ENCODE data around the gene FARSA.
A peak's percentile ranks its signal among the peaks of the same experiment; 100 is the strongest.
"Not testable (repeated sequence)": the region's sequence is repeated elsewhere in the genome, so short reads cannot be mapped to it uniquely, and the experiment has no call there.

FARSA gene

GRCh38 chr19:12933287-12934072, at the start of gene FARSA:
FARSA (minus strand) TSS chr19:12933711; CDS start chr19:12933696, 15 bp downstream.
- Histone ChIP-seq H3K27ac (ENCODE audit: low read length) (peak within 1 kb of the TSS; percentile 13), H3K27me3 (ENCODE audit: control insufficient read depth, insufficient read depth, low read length) (no peaks in the 10 kb centered on the region), H3K9ac (ENCODE audit: low read length) (peak within 1 kb of the TSS; percentile 74), H3K36me3 (ENCODE audit: control insufficient read depth, low read depth, low read length) (peaks cover 18% of the 10 kb centered on the region), H3K9me3 (ENCODE audit: control insufficient read depth, low read depth, low read length) (no peaks in the 10 kb centered on the region), H3K4me3 (ENCODE audit: low read length) (peak within 1 kb of the TSS; percentile 93), H3K4me1 (ENCODE audit: control insufficient read depth, low read depth, low read length) (peaks cover 11% of the 10 kb centered on the region)

GRCh38 chr19:12983091-12983490, 49.6 kb upstream of the FARSA start:
- Histone ChIP-seq H3K36me3 (ENCODE audit: control insufficient read depth, low read depth, low read length) (no peaks in the 10 kb centered on the region), H3K9ac (ENCODE audit: low read length) (peak overlapping the region; percentile 40), H3K4me1 (ENCODE audit: control insufficient read depth, low read depth, low read length) (no peaks in the 10 kb centered on the region), H3K27me3 (ENCODE audit: control insufficient read depth, insufficient read depth, low read length) (peaks cover 66% of the 10 kb centered on the region), H3K27ac (ENCODE audit: low read length) (no peak overlapping the region), H3K4me3 (ENCODE audit: low read length) (peak overlapping the region; percentile 42), H3K9me3 (ENCODE audit: control insufficient read depth, low read depth, low read length) (no peaks in the 10 kb centered on the region)

- no peak overlapping the region for H3K4me3 ChIP-seq (ENCODE audit: low read length)
- peaks cover 62% of the 10 kb centered on the region for H3K27me3 ChIP-seq (ENCODE audit: control insufficient read depth, insufficient read depth, low read length)
- no peaks in the 10 kb centered on the region for H3K9me3 ChIP-seq (ENCODE audit: control insufficient read depth, low read depth, low read length)
- no peak overlapping the region for H3K9ac ChIP-seq (ENCODE audit: low read length)
- H3K27ac ChIP-seq (ENCODE audit: low read length) = no peak overlapping the region
- no peaks in the 10 kb centered on the region for H3K36me3 ChIP-seq (ENCODE audit: control insufficient read depth, low read depth, low read length)
- no peaks in the 10 kb centered on the region for H3K4me1 ChIP-seq (ENCODE audit: control insufficient read depth, low read depth, low read length)
Observed at GRCh38 chr19:12982648-12983047, 49.1 kb upstream of the FARSA start.

- no peaks in the 10 kb centered on the region for H3K4me1 ChIP-seq (ENCODE audit: control insufficient read depth, low read depth, low read length)
- no peak overlapping the region for H3K9ac ChIP-seq (ENCODE audit: low read length)
- no peak overlapping the region for H3K4me3 ChIP-seq (ENCODE audit: low read length)
- no peaks in the 10 kb centered on the region for H3K9me3 ChIP-seq (ENCODE audit: control insufficient read depth, low read depth, low read length)
- no peaks in the 10 kb centered on the region for H3K36me3 ChIP-seq (ENCODE audit: control insufficient read depth, low read depth, low read length)
- H3K27ac ChIP-seq (ENCODE audit: low read length) = no peak overlapping the region
- peaks cover 35% of the 10 kb centered on the region for H3K27me3 ChIP-seq (ENCODE audit: control insufficient read depth, insufficient read depth, low read length)
Observed at GRCh38 chr19:12979974-12980373, 46.5 kb upstream of the FARSA start.

- H3K4me1 ChIP-seq (ENCODE audit: control insufficient read depth, low read depth, low read length); H3K27ac ChIP-seq (ENCODE audit: low read length); H3K4me3 ChIP-seq (ENCODE audit: low read length); H3K27me3 ChIP-seq (ENCODE audit: control insufficient read depth, insufficient read depth, low read length); H3K9ac ChIP-seq (ENCODE audit: low read length); H3K9me3 ChIP-seq (ENCODE audit: control insufficient read depth, low read depth, low read length); H3K36me3 ChIP-seq (ENCODE audit: control insufficient read depth, low read depth, low read length): not testable (repeated sequence)
Observed at GRCh38 chr19:12976109-12976508, 42.6 kb upstream of the FARSA start.

GRCh38 chr19:12975221-12975741, 41.8 kb upstream of the FARSA start:
- Histone ChIP-seq H3K4me1 (ENCODE audit: control insufficient read depth, low read depth, low read length) (no peaks in the 10 kb centered on the region), H3K27ac (ENCODE audit: low read length) (no peak overlapping the region), H3K9ac (ENCODE audit: low read length) (no peak overlapping the region), H3K27me3 (ENCODE audit: control insufficient read depth, insufficient read depth, low read length) (no peaks in the 10 kb centered on the region), H3K9me3 (ENCODE audit: control insufficient read depth, low read depth, low read length) (no peaks in the 10 kb centered on the region), H3K36me3 (ENCODE audit: control insufficient read depth, low read depth, low read length) (no peaks in the 10 kb centered on the region), H3K4me3 (ENCODE audit: low read length) (no peak overlapping the region)

- H3K27ac ChIP-seq (ENCODE audit: low read length) = no peak overlapping the region
- H3K4me3 ChIP-seq (ENCODE audit: low read length) = no peak overlapping the region
- H3K9ac ChIP-seq (ENCODE audit: low read length) = no peak overlapping the region
- H3K9me3 ChIP-seq (ENCODE audit: control insufficient read depth, low read depth, low read length) = no peaks in the 10 kb centered on the region
- no peaks in the 10 kb centered on the region for H3K27me3 ChIP-seq (ENCODE audit: control insufficient read depth, insufficient read depth, low read length)
- no peaks in the 10 kb centered on the region for H3K36me3 ChIP-seq (ENCODE audit: control insufficient read depth, low read depth, low read length)
- no peaks in the 10 kb centered on the region for H3K4me1 ChIP-seq (ENCODE audit: control insufficient read depth, low read depth, low read length)
Observed at GRCh38 chr19:12974301-12975220, 41.0 kb upstream of the FARSA start.

GRCh38 chr19:12973236-12973635, 39.7 kb upstream of the FARSA start:
- Histone ChIP-seq H3K9me3 (ENCODE audit: control insufficient read depth, low read depth, low read length) (no peaks in the 10 kb centered on the region), H3K27me3 (ENCODE audit: control insufficient read depth, insufficient read depth, low read length) (no peaks in the 10 kb centered on the region), H3K27ac (ENCODE audit: low read length) (no peak overlapping the region), H3K4me3 (ENCODE audit: low read length) (no peak overlapping the region), H3K4me1 (ENCODE audit: control insufficient read depth, low read depth, low read length) (no peaks in the 10 kb centered on the region), H3K9ac (ENCODE audit: low read length) (no peak overlapping the region), H3K36me3 (ENCODE audit: control insufficient read depth, low read depth, low read length) (no peaks in the 10 kb centered on the region)

- Histone ChIP-seq H3K4me1 (ENCODE audit: control insufficient read depth, low read depth, low read length) (no peaks in the 10 kb centered on the region), H3K27ac (ENCODE audit: low read length) (no peak overlapping the region), H3K4me3 (ENCODE audit: low read length) (no peak overlapping the region), H3K9me3 (ENCODE audit: control insufficient read depth, low read depth, low read length) (no peaks in the 10 kb centered on the region), H3K27me3 (ENCODE audit: control insufficient read depth, insufficient read depth, low read length) (no peaks in the 10 kb centered on the region), H3K9ac (ENCODE audit: low read length) (no peak overlapping the region), H3K36me3 (ENCODE audit: control insufficient read depth, low read depth, low read length) (no peaks in the 10 kb centered on the region)
Observed at GRCh38 chr19:12970070-12970820, 36.7 kb upstream of the FARSA start.

- H3K27ac ChIP-seq (ENCODE audit: low read length) = no peak within 1 kb of the TSS
- H3K4me1 ChIP-seq (ENCODE audit: control insufficient read depth, low read depth, low read length) = peaks cover 3% of the 10 kb centered on the region
- H3K27me3 ChIP-seq (ENCODE audit: control insufficient read depth, insufficient read depth, low read length) = no peaks in the 10 kb centered on the region
- no peak within 1 kb of the TSS for H3K4me3 ChIP-seq (ENCODE audit: low read length)
- no peak within 1 kb of the TSS for H3K9ac ChIP-seq (ENCODE audit: low read length)
- no peaks in the 10 kb centered on the region for H3K36me3 ChIP-seq (ENCODE audit: control insufficient read depth, low read depth, low read length)
- no peaks in the 10 kb centered on the region for H3K9me3 ChIP-seq (ENCODE audit: control insufficient read depth, low read depth, low read length)
Observed at GRCh38 chr19:12969292-12969988, 35.9 kb upstream of the FARSA start, which contains the start of gene DAND5. DAND5 (plus strand) TSS chr19:12969576; CDS start chr19:12969661, 85 bp downstream.
